SK-N-SH treated with all-trans-retinoic acid at 6 μM for 48 hours (cell line): Measurements from ENCODE around the gene OSBPL2.

Experiments
- ATAC-seq: fragments of 200-7000 bp; cut with Tn5 transposase; 3 replicates; pipeline ENCODE4 v1.9.1; 2020; ENCODE audit warnings: mild to moderate bottlenecking, moderate library complexity
- BACH2 ChIP-seq: fragments of 250-450 bp; sonication (Bioruptor Pico); IDR thresholded peaks from 2 replicates; pipeline ENCODE4 v1.9.0; 2021; ENCODE audit warnings: mild to moderate bottlenecking, borderline replicate concordance
- CREB5 ChIP-seq: fragments of 250-450 bp; sonication (Bioruptor Pico); IDR thresholded peaks from 2 replicates; pipeline ENCODE4 v1.5.1; 2020; ENCODE audit warnings: low read depth, mild to moderate bottlenecking, moderate library complexity
- CSDC2 ChIP-seq: fragments of 250-450 bp; sonication (Bioruptor Pico); IDR thresholded peaks from 2 replicates; pipeline ENCODE4 v1.5.0; 2020; ENCODE audit warnings: mild to moderate bottlenecking, moderate library complexity
- CSRNP3 ChIP-seq: fragments of 250-450 bp; sonication (Bioruptor Pico); IDR thresholded peaks from 2 replicates; pipeline ENCODE4 v1.5.1; 2021; ENCODE audit warnings: mild to moderate bottlenecking, moderate library complexity
- ESRRG ChIP-seq: fragments of 250-450 bp; sonication (Bioruptor Pico); IDR thresholded peaks from 2 replicates; pipeline ENCODE4 v1.6.1; 2021; ENCODE audit warnings: mild to moderate bottlenecking
- ISL1 ChIP-seq: fragments of 250-450 bp; sonication (Bioruptor Pico); IDR thresholded peaks from 2 replicates; pipeline ENCODE4 v2.1.2; 2022; ENCODE audit warnings: mild to moderate bottlenecking, moderate library complexity
- OSR1 ChIP-seq: fragments of 250-450 bp; sonication (Bioruptor Pico); IDR thresholded peaks from 2 replicates; pipeline ENCODE4 v1.8.0; 2022; ENCODE audit warnings: moderate library complexity, mild to moderate bottlenecking, inconsistent platforms
- PATZ1 ChIP-seq: fragments of 250-450 bp; sonication (Bioruptor Pico); IDR thresholded peaks from 2 replicates; pipeline ENCODE4 v1.8.0; 2020; ENCODE audit warnings: mild to moderate bottlenecking, moderate library complexity, borderline replicate concordance
- POU6F1 ChIP-seq: fragments of 250-450 bp; sonication (Bioruptor Pico); IDR thresholded peaks from 2 replicates; pipeline ENCODE4 v1.8.0; 2021; ENCODE audit warnings: low read depth, mild to moderate bottlenecking, moderate library complexity, borderline replicate concordance
- RARB ChIP-seq: fragments of 250-450 bp; sonication (Bioruptor Pico); IDR thresholded peaks from 2 replicates; pipeline ENCODE4 v1.8.0; 2021; ENCODE audit warnings: mild to moderate bottlenecking, moderate library complexity
- SNAI2 ChIP-seq: fragments of 250-450 bp; sonication (Bioruptor Pico); IDR thresholded peaks from 2 replicates; pipeline ENCODE4 v1.5.0; 2020; ENCODE audit warnings: mild to moderate bottlenecking, moderate library complexity
- TCF4 ChIP-seq: fragments of 250-450 bp; sonication (Bioruptor Pico); IDR thresholded peaks from 2 replicates; pipeline ENCODE4 v1.8.0; 2021; ENCODE audit warnings: mild to moderate bottlenecking, moderate library complexity, borderline replicate concordance
- TSHZ2 ChIP-seq: fragments of 250-450 bp; sonication (Bioruptor Pico); IDR thresholded peaks from 2 replicates; pipeline ENCODE4 v1.5.0; 2020; ENCODE audit warnings: mild to moderate bottlenecking, moderate library complexity
- ZC3H10 ChIP-seq: fragments of 250-450 bp; sonication (Bioruptor Pico); IDR thresholded peaks from 2 replicates; pipeline ENCODE4 v1.5.1; 2021; ENCODE audit warnings: mild to moderate bottlenecking, moderate library complexity
- ZFP30 ChIP-seq: fragments of 450-650 bp; formaldehyde crosslinking; IDR thresholded peaks from 2 replicates; pipeline ENCODE4 v1.5.0; 2022; ENCODE audit warnings: mild to moderate bottlenecking, moderate library complexity
- ZNF565 ChIP-seq: fragments of 450-650 bp; formaldehyde crosslinking; conservative IDR thresholded peaks from 2 replicates; pipeline ENCODE4 v1.5.0; 2020; ENCODE audit warnings: low read depth, mild to moderate bottlenecking, moderate library complexity
- ZNF70 ChIP-seq: fragments of 450-650 bp; formaldehyde crosslinking; IDR thresholded peaks from 2 replicates; pipeline ENCODE4 v1.5.0; 2020; ENCODE audit warnings: mild to moderate bottlenecking, moderate library complexity
- ZNF8 ChIP-seq: fragments of 450-650 bp; formaldehyde crosslinking; IDR thresholded peaks from 2 replicates; pipeline ENCODE4 v1.5.0; 2020; ENCODE audit warnings: mild to moderate bottlenecking, moderate library complexity

Gene OSBPL2

GRCh38 chr20:62263396-62263795, 25.1 kb downstream of the OSBPL2 start:
- no peak for ATAC-seq
- TF ChIP-seq CSRNP3 (CRISPR knock-in tag) (no peak), ESRRG (CRISPR knock-in tag) (no peak), CREB5 (CRISPR knock-in tag) (no peak), TSHZ2 (CRISPR knock-in tag) (no peak), ZC3H10 (CRISPR knock-in tag) (no peak), ZNF565 (CRISPR knock-in tag) (no peak), POU6F1 (CRISPR knock-in tag) (no peak), OSR1 (CRISPR knock-in tag) (no peak), SNAI2 (no peak), RARB (CRISPR knock-in tag) (no peak), CSDC2 (CRISPR knock-in tag) (no peak), BACH2 (CRISPR knock-in tag) (no peak), ZFP30 (CRISPR knock-in tag) (no peak), TCF4 (CRISPR knock-in tag) (no peak), ZNF8 (CRISPR knock-in tag) (no peak), PATZ1 (CRISPR knock-in tag) (no peak), ISL1 (CRISPR knock-in tag) (no peak)

GRCh38 chr20:62265365-62265764, 27.0 kb downstream of the OSBPL2 start:
- no peak for ATAC-seq
- TF ChIP-seq SNAI2 (no peak), ZNF70 (CRISPR knock-in tag) (no peak)

- ATAC-seq = no peak
- no peak for TF ChIP-seq RARB (CRISPR knock-in tag)
- TF ChIP-seq CSRNP3 (CRISPR knock-in tag) = no peak
- no peak for TF ChIP-seq ZC3H10 (CRISPR knock-in tag)
- TF ChIP-seq POU6F1 (CRISPR knock-in tag) = no peak
- no peak for TF ChIP-seq TCF4 (CRISPR knock-in tag)
- TF ChIP-seq, all 23 proteins: peak for 0
Observed at GRCh38 chr20:62266340-62266739, 28.0 kb downstream of the OSBPL2 start.
